Stimulated activated CD8-positive, alpha-beta memory T cell treated with anti-CD3 and anti-CD28 coated beads, Interleukin-2, amount 100 ng/mL, for 1 hour (primary cell): Measurements from ENCODE around the gene SEMA5A.

Experiments
- DNase-seq, 2 donors: peaks; one replicate each; pipeline ENCODE4 v3.0.0-alpha.2; 2020; ENCODE audit warnings: low read depth in 2 of 2

The SEMA5A gene

GRCh38 chr5:9212605-9213004 lies 333.3 kb downstream of the SEMA5A start:
- no peak for DNase-seq

GRCh38 chr5:9209846-9210492 lies 335.9 kb downstream of the SEMA5A start:
- DNase-seq, result no peak

GRCh38 chr5:9207817-9208418 lies 338.0 kb downstream of the SEMA5A start:
- DNase-seq, result no peak

- DNase-seq, result no peak
Observed at GRCh38 chr5:9202636-9203035, 343.2 kb downstream of the SEMA5A start.

GRCh38 chr5:9201761-9202160 lies 344.1 kb downstream of the SEMA5A start:
- no peak for DNase-seq

- no peak for DNase-seq
Observed at GRCh38 chr5:9201011-9201410, 344.9 kb downstream of the SEMA5A start.

GRCh38 chr5:9198394-9198793 lies 347.5 kb downstream of the SEMA5A start:
- DNase-seq, result no peak

GRCh38 chr5:9197881-9198260 lies 348.0 kb downstream of the SEMA5A start:
- DNase-seq, result no peak

- DNase-seq, result no peak
Observed at GRCh38 chr5:9196403-9197227, 349.3 kb downstream of the SEMA5A start.

- DNase-seq, result no peak
Observed at GRCh38 chr5:9194509-9194908, 351.4 kb downstream of the SEMA5A start.

GRCh38 chr5:9192266-9192665 lies 353.6 kb downstream of the SEMA5A start:
- no peak for DNase-seq

GRCh38 chr5:9189681-9190080 lies 356.2 kb downstream of the SEMA5A start:
- no peak for DNase-seq

- DNase-seq, result no peak
Observed at GRCh38 chr5:9188956-9189355, 356.9 kb downstream of the SEMA5A start.

GRCh38 chr5:9188131-9188530 lies 357.7 kb downstream of the SEMA5A start:
- no peak for DNase-seq

GRCh38 chr5:9187614-9188013 lies 358.3 kb downstream of the SEMA5A start:
- DNase-seq, result no peak

GRCh38 chr5:9186069-9186468 lies 359.8 kb downstream of the SEMA5A start:
- DNase-seq, result no peak

- DNase-seq, result no peak
Observed at GRCh38 chr5:9183992-9184391, 361.9 kb downstream of the SEMA5A start.

GRCh38 chr5:9182899-9183695 lies 362.8 kb downstream of the SEMA5A start:
- no peak for DNase-seq

GRCh38 chr5:9176641-9177040 lies 369.2 kb downstream of the SEMA5A start:
- no peak for DNase-seq

GRCh38 chr5:9174446-9174845 lies 371.4 kb downstream of the SEMA5A start:
- DNase-seq, result no peak

GRCh38 chr5:9173281-9174048 lies 372.4 kb downstream of the SEMA5A start:
- no peak for DNase-seq
